HepG2 (cell line): ENCODE data around the gene RING1. TPM values are rescaled to one million over a fixed set of nuclear protein-coding genes. Genes with fewer than 3 reads are reported as not detected.

Experiments
- BORCS8-MEF2B ChIP-seq: sonication (generic); formaldehyde crosslinking; IDR thresholded peaks from 2 replicates; pipeline ENCODE4 v1.8.0; 2022; ENCODE audit warnings: mild to moderate bottlenecking, missing genetic modification reagents
- DZIP1 ChIP-seq: sonication (generic); formaldehyde crosslinking; IDR thresholded peaks from 2 replicates; pipeline ENCODE4 v1.5.0; 2020; ENCODE audit warnings: mild to moderate bottlenecking, missing genetic modification reagents
- ELF1 ChIP-seq: sonication (generic); formaldehyde crosslinking; IDR thresholded peaks from 2 replicates; pipeline ENCODE4 v1.4.0; 2020; ENCODE audit warnings: missing genetic modification reagents
- JDP2 ChIP-seq: sonication (generic); formaldehyde crosslinking; IDR thresholded peaks from 2 replicates; pipeline ENCODE4 v1.8.1; 2022; ENCODE audit warnings: missing genetic modification reagents, borderline replicate concordance
- NRL ChIP-seq: sonication (generic); formaldehyde crosslinking; IDR thresholded peaks from 2 replicates; pipeline ENCODE4 v1.5.0; 2020; ENCODE audit warnings: missing genetic modification reagents, mild to moderate bottlenecking, moderate library complexity, borderline replicate concordance
- REPIN1 ChIP-seq: sonication (generic); formaldehyde crosslinking; IDR thresholded peaks from 2 replicates; pipeline ENCODE4 v1.8.0; 2022; ENCODE audit warnings: missing genetic modification reagents, low read depth, mild to moderate bottlenecking, borderline replicate concordance
- SRSF1 ChIP-seq: fragments of 200-400 bp; formaldehyde crosslinking; optimal IDR thresholded peaks from 2 replicates; pipeline ENCODE3; 2017; ENCODE audit warnings: mild to moderate bottlenecking, low read depth, low read length, moderate library complexity
- TARDBP ChIP-seq: sonication (generic); formaldehyde crosslinking; IDR thresholded peaks from 2 replicates; pipeline ENCODE4 v1.8.0; 2022; ENCODE audit warnings: mild to moderate bottlenecking, missing genetic modification reagents
- TMF1 ChIP-seq: sonication (generic); formaldehyde crosslinking; IDR thresholded peaks from 2 replicates; pipeline ENCODE4 v1.8.1; 2022; ENCODE audit warnings: low read depth, missing genetic modification reagents
- ZNF251 ChIP-seq: sonication (generic); formaldehyde crosslinking; IDR thresholded peaks from 2 replicates; pipeline ENCODE4 v1.9.0; 2021; ENCODE audit warnings: mild to moderate bottlenecking, missing genetic modification reagents
- ZNF335 ChIP-seq: sonication (generic); formaldehyde crosslinking; IDR thresholded peaks from 2 replicates; pipeline ENCODE4 v1.4.0; 2020; ENCODE audit warnings: missing genetic modification reagents
- ZNF367 ChIP-seq: sonication (generic); formaldehyde crosslinking; IDR thresholded peaks from 2 replicates; pipeline ENCODE4 v1.4.0; 2020; ENCODE audit warnings: missing genetic modification reagents, borderline replicate concordance
- ZNF572 ChIP-seq: sonication (generic); formaldehyde crosslinking; IDR thresholded peaks from 2 replicates; pipeline ENCODE4 v1.5.1; 2020; ENCODE audit warnings: mild to moderate bottlenecking, missing genetic modification reagents
- ZNF687 ChIP-seq: sonication (generic); formaldehyde crosslinking; IDR thresholded peaks from 2 replicates; pipeline ENCODE4 v1.5.1; 2020; ENCODE audit warnings: mild to moderate bottlenecking, missing genetic modification reagents, moderate library complexity
- ZNF768 ChIP-seq: sonication (generic); formaldehyde crosslinking; IDR thresholded peaks from 2 replicates; pipeline ENCODE4 v1.4.0; 2020; ENCODE audit warnings: missing genetic modification reagents
- polyA plus RNA-seq, 8 experiments: library from polyadenylated mRNA; depleted of rRNA in 3 of 8; stranded (reverse) in 7 of 8; unstranded in 1 of 8; fragments of >200 nt; fragmentation: Illumina TruSeq in 4 of 8; extraction: Trizol in 4 of 8; gene quantifications; 2 replicates each; pipeline versions ENCODE4 v1.2.1 to v1.2.3, GENCODE V29; 2011 to 2016; ENCODE audit warnings: low read depth in 4 of 8, missing spikeins in 1 of 8, mixed read lengths in 1 of 8; ENCODE audit not compliant: insufficient read depth in 1 of 8
- total RNA-seq, 5 experiments: library from RNA; depleted of rRNA; stranded (reverse); fragments of >200 nt; fragmentation: Illumina TruSeq; extraction: Trizol; gene quantifications; 2 replicates each; pipeline ENCODE4 v1.2.3, GENCODE V29; 2016; ENCODE audit warnings: low read depth in 1 of 5
- TF ChIP-seq, protein P1 (sequence below): IDR thresholded peaks from 2 replicates; pipeline ENCODE4 v1.6.1; 2018; ENCODE audit warnings: missing genetic modification reagents
- TF ChIP-seq, protein P2 (sequence below): sonication (generic); formaldehyde crosslinking; IDR thresholded peaks from 2 replicates; pipeline ENCODE4 v1.5.1; 2020; ENCODE audit warnings: missing genetic modification reagents, mild to moderate bottlenecking, borderline replicate concordance
- TF ChIP-seq, protein P3 (sequence below): sonication (generic); formaldehyde crosslinking; conservative IDR thresholded peaks from 2 replicates; pipeline ENCODE4 v1.4.0; 2020; ENCODE audit warnings: missing genetic modification reagents

Gene RING1
- total and polyA plus RNA-seq, 2 of the 13 experiments (the other 11 are each of a cell fraction or from before 2014, with no cell fraction given): 23.9 to 33.6 TPM

DNA sequence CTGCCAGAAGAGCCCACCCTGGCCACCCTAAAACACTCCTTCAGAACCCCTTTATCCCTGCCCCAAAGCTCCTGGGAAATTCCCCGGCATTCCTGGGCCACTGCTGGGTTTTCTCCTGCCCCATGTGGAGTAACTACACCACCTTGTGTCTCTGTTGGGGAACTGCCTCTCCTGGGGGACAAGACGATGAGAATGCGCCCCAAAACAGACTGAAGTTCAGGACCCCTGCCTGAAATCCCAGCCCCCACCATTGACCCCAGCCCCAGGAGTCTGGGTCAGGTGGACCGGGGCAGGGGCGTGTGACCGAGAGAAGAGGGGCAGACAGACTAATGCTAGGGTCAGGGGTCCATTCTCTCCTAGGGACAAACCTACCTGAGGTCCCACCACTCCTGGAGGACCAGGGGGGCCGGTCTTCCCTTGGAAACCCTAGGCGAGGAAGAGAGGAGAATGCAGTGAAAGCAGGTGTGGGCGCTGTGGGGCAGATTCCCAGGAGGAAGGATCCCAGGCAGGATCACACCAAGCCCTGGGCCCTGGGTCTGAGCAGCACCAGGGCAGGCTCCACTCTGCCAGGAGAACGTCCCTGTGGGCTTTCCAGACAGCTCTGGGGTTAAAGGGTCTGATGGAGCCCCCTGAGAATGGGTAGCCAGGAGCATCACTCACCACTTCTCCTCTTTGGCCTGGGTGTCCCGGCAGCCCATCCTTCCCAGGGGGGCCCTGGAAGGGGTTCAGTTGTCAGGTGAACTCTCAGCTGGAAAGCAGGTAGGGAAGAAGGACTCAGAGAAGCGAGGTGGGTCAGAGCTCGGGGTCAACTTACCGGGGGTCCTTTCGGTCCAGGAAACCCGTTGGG lies 35.4 kb upstream of the RING1 start (continued):
- TF ChIP-seq, protein P1, sequence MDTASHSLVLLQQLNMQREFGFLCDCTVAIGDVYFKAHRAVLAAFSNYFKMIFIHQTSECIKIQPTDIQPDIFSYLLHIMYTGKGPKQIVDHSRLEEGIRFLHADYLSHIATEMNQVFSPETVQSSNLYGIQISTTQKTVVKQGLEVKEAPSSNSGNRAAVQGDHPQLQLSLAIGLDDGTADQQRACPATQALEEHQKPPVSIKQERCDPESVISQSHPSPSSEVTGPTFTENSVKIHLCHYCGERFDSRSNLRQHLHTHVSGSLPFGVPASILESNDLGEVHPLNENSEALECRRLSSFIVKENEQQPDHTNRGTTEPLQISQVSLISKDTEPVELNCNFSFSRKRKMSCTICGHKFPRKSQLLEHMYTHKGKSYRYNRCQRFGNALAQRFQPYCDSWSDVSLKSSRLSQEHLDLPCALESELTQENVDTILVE (CRISPR knock-in tag): no peak
- TF ChIP-seq JDP2 (no peak), BORCS8-MEF2B (CRISPR knock-in tag) (0 out of 2 replicates have a peak, but pooled peaks have one; percentile 48), REPIN1 (CRISPR knock-in tag) (0 out of 2 replicates have a peak, but pooled peaks have one; percentile 33), ZNF367 (CRISPR knock-in tag) (no peak), TMF1 (CRISPR knock-in tag) (peak; percentile 66; the same call in 1 of the 2 replicates), ZNF335 (CRISPR knock-in tag) (no peak), TARDBP (CRISPR knock-in tag) (0 out of 2 replicates have a peak, but pooled peaks have one; percentile 25), SRSF1 (no peak), DZIP1 (CRISPR knock-in tag) (peak; percentile 28; the same call in 1 of the 2 replicates), NRL (CRISPR knock-in tag) (0 out of 2 replicates have a peak, but pooled peaks have one; percentile 53), ZNF572 (CRISPR knock-in tag) (0 out of 2 replicates have a peak, but pooled peaks have one; percentile 57), ZNF768 (CRISPR knock-in tag) (no peak), ZNF251 (CRISPR knock-in tag) (no peak), ZNF687 (CRISPR knock-in tag) (peak; percentile 47), ELF1 (CRISPR knock-in tag) (no peak)
- TF ChIP-seq, protein P2, sequence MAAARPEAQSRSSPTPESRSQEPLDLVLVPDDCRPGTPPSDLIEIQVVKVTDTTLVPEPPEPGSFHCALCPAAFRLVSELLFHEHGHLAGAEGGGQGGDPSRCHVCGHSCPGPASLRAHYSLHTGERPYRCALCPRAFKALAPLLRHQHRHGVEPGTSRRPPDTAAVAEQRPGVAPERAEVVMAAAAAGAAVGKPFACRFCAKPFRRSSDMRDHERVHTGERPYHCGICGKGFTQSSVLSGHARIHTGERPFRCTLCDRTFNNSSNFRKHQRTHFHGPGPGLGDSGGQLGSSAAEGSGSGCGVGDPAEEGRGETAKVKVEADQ: no peak
- TF ChIP-seq, protein P3, sequence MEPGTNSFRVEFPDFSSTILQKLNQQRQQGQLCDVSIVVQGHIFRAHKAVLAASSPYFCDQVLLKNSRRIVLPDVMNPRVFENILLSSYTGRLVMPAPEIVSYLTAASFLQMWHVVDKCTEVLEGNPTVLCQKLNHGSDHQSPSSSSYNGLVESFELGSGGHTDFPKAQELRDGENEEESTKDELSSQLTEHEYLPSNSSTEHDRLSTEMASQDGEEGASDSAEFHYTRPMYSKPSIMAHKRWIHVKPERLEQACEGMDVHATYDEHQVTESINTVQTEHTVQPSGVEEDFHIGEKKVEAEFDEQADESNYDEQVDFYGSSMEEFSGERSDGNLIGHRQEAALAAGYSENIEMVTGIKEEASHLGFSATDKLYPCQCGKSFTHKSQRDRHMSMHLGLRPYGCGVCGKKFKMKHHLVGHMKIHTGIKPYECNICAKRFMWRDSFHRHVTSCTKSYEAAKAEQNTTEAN: no peak
